SK-N-MC (cell line): ENCODE measurements around the gene TRPM5.

Experiments
- DNase-seq: peaks from one replicate; pipeline ENCODE4 v3.0.0-alpha.2; 2011; ENCODE audit warnings: low read depth, low spot score
- H3K27ac ChIP-seq: fragments of 200-600 bp; sonication (generic); 2 replicates; pipeline ENCODE4 v1.5.1; 2016; ENCODE audit warnings: mixed run types
- H3K36me3 ChIP-seq: fragments of 200-600 bp; sonication (generic); 2 replicates; pipeline ENCODE4 v1.6.1; 2017; ENCODE audit warnings: antibody characterized with exemption, low read length, mixed read lengths; ENCODE audit not compliant: insufficient read depth
- H3K4me3 ChIP-seq: fragments of 200-600 bp; sonication (generic); 2 replicates; pipeline ENCODE4 v1.5.1; 2016
- H3K9ac ChIP-seq: fragments of 200-600 bp; sonication (generic); 2 replicates; pipeline ENCODE4 v1.8.0; 2017; ENCODE audit warnings: mixed run types, mixed read lengths; ENCODE audit not compliant: insufficient read length
- H3K9me3 ChIP-seq: fragments of 200-600 bp; sonication (generic); 2 replicates; pipeline ENCODE4 v1.6.1; 2017; ENCODE audit warnings: low read depth, mild to moderate bottlenecking, antibody characterized with exemption, low read length, moderate library complexity, mixed read lengths
- EZH2 ChIP-seq: fragments of 200-600 bp; sonication (generic); IDR thresholded peaks from one replicate; pipeline ENCODE4 v1.6.1; 2017; ENCODE audit warnings: antibody characterized with exemption
- FOXP2 ChIP-seq: optimal IDR thresholded peaks from 2 replicates; pipeline ENCODE3; 2011; ENCODE audit warnings: mild to moderate bottlenecking, moderate library complexity; ENCODE audit not compliant: insufficient read depth; ENCODE audit errors: extremely low read length, control extremely low read depth
- POLR2AphosphoS5 ChIP-seq: IDR thresholded peaks from 2 replicates; pipeline ENCODE4 v1.6.1; 2012; ENCODE audit warnings: mild to moderate bottlenecking, low read depth, low read length, borderline replicate concordance

Gene TRPM5

GRCh38 chr11:2409611-2410468, 34.5 kb downstream of the TRPM5 start:
- TF ChIP-seq EZH2 (no peak), FOXP2 (no peak), POLR2AphosphoS5 (no peak)
- Histone ChIP-seq H3K36me3 (no peaks in the 10 kb centered on the region), H3K9me3 (no peaks in the 10 kb centered on the region), H3K9ac (peak overlapping the region; percentile 51), H3K27ac (no peak overlapping the region), H3K4me3 (no peak overlapping the region)
- DNase-seq = no peak

GRCh38 chr11:2409126-2409525, 35.2 kb downstream of the TRPM5 start:
- no peak overlapping the region for H3K4me3 ChIP-seq
- TF ChIP-seq EZH2 (no peak), FOXP2 (no peak), POLR2AphosphoS5 (no peak)
- no peaks in the 10 kb centered on the region for H3K36me3 ChIP-seq
- DNase-seq = no peak
- no peaks in the 10 kb centered on the region for H3K9me3 ChIP-seq
- peak overlapping the region; percentile 51 for H3K9ac ChIP-seq
- H3K27ac ChIP-seq = no peak overlapping the region

GRCh38 chr11:2408671-2409070, 35.6 kb downstream of the TRPM5 start:
- TF ChIP-seq FOXP2 (no peak), EZH2 (no peak), POLR2AphosphoS5 (no peak)
- Histone ChIP-seq H3K27ac (no peak overlapping the region), H3K4me3 (no peak overlapping the region), H3K36me3 (no peaks in the 10 kb centered on the region), H3K9me3 (no peaks in the 10 kb centered on the region), H3K9ac (no peak overlapping the region)
- DNase-seq = no peak

GRCh38 chr11:2406878-2407410, 37.4 kb downstream of the TRPM5 start:
- no peaks in the 10 kb centered on the region; the same call in 1 of the 2 replicates for H3K36me3 ChIP-seq
- no peak overlapping the region for H3K27ac ChIP-seq
- H3K4me3 ChIP-seq = no peak overlapping the region
- H3K9ac ChIP-seq = no peak overlapping the region
- no peak for DNase-seq
- TF ChIP-seq POLR2AphosphoS5 = no peak
- no peak for TF ChIP-seq EZH2
- no peak for TF ChIP-seq FOXP2
- no peaks in the 10 kb centered on the region for H3K9me3 ChIP-seq

- Histone ChIP-seq H3K36me3 (no peaks in the 10 kb centered on the region; the same call in 1 of the 2 replicates), H3K9ac (no peak overlapping the region), H3K27ac (no peak overlapping the region), H3K9me3 (no peaks in the 10 kb centered on the region), H3K4me3 (no peak overlapping the region)
- DNase-seq = no peak
- TF ChIP-seq EZH2 = no peak
- no peak for TF ChIP-seq POLR2AphosphoS5
- TF ChIP-seq FOXP2 = no peak
These were observed 37.9 kb downstream of the TRPM5 start for GRCh38 chr11:2406451-2406850.

- no peak for DNase-seq
- Histone ChIP-seq H3K36me3 (no peaks in the 10 kb centered on the region; the same call in 1 of the 2 replicates), H3K9me3 (no peaks in the 10 kb centered on the region), H3K4me3 (no peak overlapping the region), H3K9ac (no peak overlapping the region), H3K27ac (no peak overlapping the region)
- TF ChIP-seq EZH2 (no peak), POLR2AphosphoS5 (no peak; the same call in 1 of the 2 replicates), FOXP2 (no peak)
These were observed 39.5 kb downstream of the TRPM5 start for GRCh38 chr11:2404735-2405196.

- no peak for TF ChIP-seq FOXP2
- TF ChIP-seq POLR2AphosphoS5 = no peak
- TF ChIP-seq EZH2 = no peak
- no peak overlapping the region for H3K9ac ChIP-seq
- no peak overlapping the region for H3K4me3 ChIP-seq
- H3K27ac ChIP-seq = no peak overlapping the region
- H3K9me3 ChIP-seq = no peaks in the 10 kb centered on the region
- no peaks in the 10 kb centered on the region; the same call in 1 of the 2 replicates for H3K36me3 ChIP-seq
- no peak for DNase-seq
These were observed 41.2 kb downstream of the TRPM5 start for GRCh38 chr11:2402890-2403645.

- Histone ChIP-seq H3K27ac (no peak overlapping the region), H3K9me3 (no peaks in the 10 kb centered on the region), H3K9ac (peak overlapping the region; percentile 96), H3K36me3 (no peaks in the 10 kb centered on the region; the same call in 1 of the 2 replicates), H3K4me3 (peak overlapping the region; percentile 95)
- TF ChIP-seq FOXP2 (no peak), POLR2AphosphoS5 (no peak), EZH2 (no peak)
- DNase-seq = no peak
These were observed 42.2 kb downstream of the TRPM5 start for GRCh38 chr11:2402106-2402505.
